K562 (cell line): Measurements from ENCODE around the gene DMXL1. TPM values are rescaled to one million over a fixed set of nuclear protein-coding genes. Genes with fewer than 3 reads are reported as not detected.

Experiments used
- ATAC-seq: fragments of 200-7000 bp; cut with Tn5 transposase; 3 replicates; pipeline ENCODE4 v1.9.1; 2020; ENCODE audit warnings: moderate library complexity
- BruUV-seq: library from RNA; stranded (reverse); fragments of 400-500 nt; replicated peaks from 2 replicates; lab custom pipeline; 2021; lab: Mats Ljungman, UMichigan
- CTCF ChIA-PET: fragments of 300-600 bp; formaldehyde crosslinking; extraction: SDS; loops from one replicate; lab custom pipeline; 2021; ENCODE audit warnings: low intra/inter-chr PET ratio; lab: Yijun Ruan, JAX
- POLR2A ChIA-PET: fragments of 300-600, 350-650 bp; sonication (Branson Sonifier 250); formaldehyde crosslinking; extraction: SDS; loops from one replicate; lab custom pipeline; 2021; ENCODE audit warnings: antibody characterized with exemption, inconsistent platforms; lab: Yijun Ruan, JAX
- DNase-seq, 4 experiments: peaks; one replicate each; pipeline versions ENCODE4 v3.0.0 to v3.0.0-alpha.2; 2011 to 2018; ENCODE audit warnings: low spot score in 3 of 4, mixed read lengths in 3 of 4; ENCODE audit errors: extremely low read depth in 1 of 4
- FAIRE-seq: peaks from 2 replicates; lab custom pipeline; 2011; peaks lifted over from hg19 to GRCh38; lab: Jason Lieb, UNC
- H2AFZ ChIP-seq: 2 replicates; pipeline ENCODE4 v1.6.0; 2011; ENCODE audit warnings: low read depth, low read length, control low read depth, inconsistent platforms
- H3K27ac ChIP-seq: fragments of 200-600 bp; 3 replicates; pipeline ENCODE4 v1.8.0; 2011; ENCODE audit warnings: low read depth, mild to moderate bottlenecking, control low read depth, inconsistent platforms, low read length, moderate library complexity, mixed read lengths; ENCODE audit errors: extremely low read depth
- H3K27me3 ChIP-seq, 2 experiments: fragments of 300-600 bp in 1 of 2; 2 replicates in 1 of 2; 3 replicates in 1 of 2; pipeline versions ENCODE4 v1.6.0 to v1.8.0; 2011; ENCODE audit warnings: inconsistent platforms in 2 of 2, low read length in 2 of 2, mild to moderate bottlenecking in 1 of 2, mixed read lengths in 1 of 2, moderate library complexity in 1 of 2; ENCODE audit not compliant: control insufficient read depth in 2 of 2, insufficient read depth in 2 of 2
- H3K36me3 ChIP-seq: fragments of 300-600 bp; 3 replicates; pipeline ENCODE4 v1.8.0; 2011; ENCODE audit warnings: mild to moderate bottlenecking, low read length, inconsistent platforms; ENCODE audit not compliant: control insufficient read depth, insufficient read depth
- H3K4me1 ChIP-seq, 2 experiments: fragments of 200-600 bp in 1 of 2; replicated peaks in 1 of 2; 2 replicates in 1 of 2; 3 replicates in 1 of 2; pipeline versions ENCODE4 v1.5.1 to v1.8.0; 2011; ENCODE audit warnings: inconsistent platforms in 2 of 2, low read length in 2 of 2, mild to moderate bottlenecking in 1 of 2, mixed read lengths in 1 of 2, moderate library complexity in 1 of 2; ENCODE audit not compliant: control insufficient read depth in 2 of 2, insufficient read depth in 2 of 2
- H3K4me2 ChIP-seq: 2 replicates; pipeline ENCODE4 v1.6.1; 2011; ENCODE audit warnings: low read length, control low read depth, inconsistent platforms, mixed read lengths; ENCODE audit not compliant: insufficient read depth
- H3K4me3 ChIP-seq: fragments of 200-600 bp; sonication (generic), shearing (Covaris generic); 2 replicates; pipeline ENCODE4 v1.5.1; 2016; ENCODE audit warnings: control low read depth, inconsistent platforms
- H3K79me2 ChIP-seq: fragments of 200-600 bp; 3 replicates; pipeline ENCODE4 v1.8.0; 2011; ENCODE audit warnings: low read length, inconsistent platforms; ENCODE audit not compliant: control insufficient read depth, insufficient read depth
- H3K9ac ChIP-seq, 2 experiments: 2 replicates each; pipeline versions ENCODE4 v1.6.0 to v1.6.1; 2011; ENCODE audit warnings: low read depth in 2 of 2, low read length in 2 of 2, control low read depth in 1 of 2, inconsistent platforms in 1 of 2, mild to moderate bottlenecking in 1 of 2, mixed read lengths in 1 of 2; ENCODE audit not compliant: insufficient read depth in 1 of 2
- H3K9me1 ChIP-seq: one replicate; pipeline ENCODE4 v1.6.0; 2011; ENCODE audit warnings: inconsistent platforms, mild to moderate bottlenecking, low read length, moderate library complexity; ENCODE audit not compliant: control insufficient read depth, insufficient read depth
- H3K9me3 ChIP-seq: replicated peaks from 2 replicates; pipeline ENCODE4 v1.5.1; 2011; ENCODE audit warnings: low read depth, low read length, inconsistent platforms; ENCODE audit not compliant: control insufficient read depth, insufficient read depth
- H4K20me1 ChIP-seq: replicated peaks from 2 replicates; pipeline ENCODE4 v1.6.1; 2011; ENCODE audit warnings: low read length, inconsistent platforms, mixed read lengths; ENCODE audit not compliant: control insufficient read depth, insufficient read depth
- ZBTB9 ChIP-seq: fragments of 450-650 bp; formaldehyde crosslinking; IDR thresholded peaks from 2 replicates; pipeline ENCODE4 v1.4.0; 2020; ENCODE audit warnings: mild to moderate bottlenecking, moderate library complexity
- ZNF263 ChIP-seq: sonication (generic); formaldehyde crosslinking; IDR thresholded peaks from 2 replicates; pipeline ENCODE4 v1.8.0; 2022; ENCODE audit warnings: mild to moderate bottlenecking, missing genetic modification reagents, borderline replicate concordance
- WGBS: fragments of 100-300 bp; shearing (Covaris generic); methylation state at CpG from one replicate; pipeline ENCODE4 v1.1.6; 2016; ENCODE audit warnings: low coverage, mixed read lengths; ENCODE audit not compliant: insufficient coverage; ENCODE audit errors: missing lambda C conversion rate; 5-methylcytosine and 5-hydroxymethylcytosine counted together
- in situ Hi-C: fragments of 300-500 bp; cut with MboI; formaldehyde crosslinking; loops from 4 replicates; pipeline ENCODE4 v1.15.0; 2018; ENCODE audit warnings: inconsistent platforms, mixed read lengths
- intact Hi-C: fragments of 100-400 bp; cut with micrococcal nuclease; formaldehyde crosslinking; loops from 2 replicates; pipeline ENCODE4 v1.14.2; 2022
- polyA plus RNA-seq, 8 experiments: library from polyadenylated mRNA; depleted of rRNA in 4 of 8; stranded (reverse) in 5 of 8; unstranded in 3 of 8; fragments of >200 nt; fragmentation: Nextera tagmentation in 2 of 8; fragmentation: Illumina TruSeq in 1 of 8; extraction: Ambion mirVana in 2 of 8; extraction: Trizol in 1 of 8; gene quantifications; 2 replicates each; pipeline versions ENCODE4 v1.2.1 to v1.2.3, GENCODE V29; 2011 to 2014; ENCODE audit warnings: inconsistent platforms in 1 of 8, missing spikeins in 1 of 8
- total RNA-seq, 7 experiments: library from RNA; depleted of rRNA in 6 of 7; stranded (reverse); fragments of >200 nt in 6 of 7; fragmentation: Illumina TruSeq in 2 of 7; extraction: Trizol in 2 of 7; gene quantifications; 2 replicates each; pipeline versions ENCODE4 v1.2.1 to v1.2.3, GENCODE V29; 2011 to 2021; ENCODE audit warnings: low replicate concordance in 1 of 7

The DMXL1 gene
- total and polyA plus RNA-seq, 9 of the 15 experiments (the other 6 are each of a cell fraction or from before 2014, with no cell fraction given) = 8.3 to 40.3 (median 30.6) TPM

GRCh38 chr5:119291877-119292276 is 221.0 kb downstream of the DMXL1 start:
- Histone ChIP-seq H3K4me1 (peaks cover 9 to 47% of the 10 kb centered on the region in 2 experiments), H3K79me2 (peaks cover 69% of the 10 kb centered on the region), H3K27ac (no peak overlapping the region), H4K20me1 (no peaks in the 10 kb centered on the region)
- in situ Hi-C loops = no loop called here
- TF ChIP-seq ZNF263 (CRISPR knock-in tag) (peak; percentile 82; the same call in 1 of the 2 replicates), ZBTB9 (CRISPR knock-in tag) (no peak)
- TF ChIP-seq, all 486 proteins: peak for 1
- DNase-seq (no peak), ATAC-seq (peak; percentile 12; the same call in 1 of the 3 replicates), FAIRE-seq (no peak)
- no peak overlapping the region for H3K4me3 ChIP-seq
- H3K4me2 ChIP-seq = no peak overlapping the region
- H3K9me3 ChIP-seq = no peaks in the 10 kb centered on the region
- H3K9ac ChIP-seq = no peak overlapping the region; a peak in 1 of 4 replicates
- CTCF ChIA-PET = no interaction called here
- H2AFZ ChIP-seq = no peak overlapping the region
- no TSS peak for BruUV-seq
- 0 out of 3 replicates have a peak, but pooled peaks cover 3% of the 10 kb centered on the region for H3K36me3 ChIP-seq
- intact Hi-C loops = no loop called here
- POLR2A ChIA-PET = no interaction called here
- no peaks in the 10 kb centered on the region for H3K27me3 ChIP-seq
- WGBS = 55% methylated on average over 3 of the region's 3 CpGs
- no peaks in the 10 kb centered on the region for H3K9me1 ChIP-seq
